Right atrium auricular region (tissue), 2 donors: ENCODE data around the gene PLCL1. TPM values are rescaled to one million over a fixed set of nuclear protein-coding genes. Genes with fewer than 3 reads are reported as not detected.

ENCODE experiments used
- DNase-seq: peaks from one replicate; pipeline ENCODE4 v3.0.0-alpha.2; 2019; ENCODE audit warnings: low spot score
- H3K27ac ChIP-seq, 2 donors: fragments of 200-600 bp; sonication (generic); 1 replicate in 1 of 2; 2 replicates in 1 of 2; pipeline ENCODE4 v1.5.1; 2016 to 2019
- H3K27me3 ChIP-seq, 2 donors: fragments of 200-600 bp; sonication (generic); one replicate each; pipeline versions ENCODE4 v1.5.1 to v1.6.0; 2017 to 2019
- H3K36me3 ChIP-seq: fragments of 200-600 bp; sonication (generic); one replicate; pipeline ENCODE4 v1.5.1; 2016
- H3K4me1 ChIP-seq, 2 donors: fragments of 200-600 bp; sonication (generic); one replicate each; pipeline versions ENCODE4 v1.5.1 to v1.6.0; 2017 to 2019
- H3K4me3 ChIP-seq, 2 donors: fragments of 200-600 bp; sonication (generic); 1 replicate in 1 of 2; 2 replicates in 1 of 2; pipeline ENCODE4 v1.5.1; 2017 to 2019; ENCODE audit warnings: mild to moderate bottlenecking in 1 of 2, moderate library complexity in 1 of 2
- H3K9me3 ChIP-seq, 2 donors: fragments of 200-600 bp; sonication (generic); one replicate each; pipeline ENCODE4 v1.5.1; 2019
- total RNA-seq, 2 donors: library from RNA; depleted of rRNA; stranded (reverse); fragments of >200 nt; gene quantifications; one replicate each; pipeline ENCODE4 v1.1.0, GENCODE V29; 2016
- TF ChIP-seq, protein P1 (sequence below), 2 donors: fragments of 200-600 bp; sonication (generic); IDR thresholded peaks; one replicate each; pipeline ENCODE4 v1.5.1; 2019; ENCODE audit warnings: antibody characterized with exemption in 2 of 2

PLCL1 gene
- total RNA-seq, 2 donors from 2014 or later: 26.8 to 32.0 TPM

DNA sequence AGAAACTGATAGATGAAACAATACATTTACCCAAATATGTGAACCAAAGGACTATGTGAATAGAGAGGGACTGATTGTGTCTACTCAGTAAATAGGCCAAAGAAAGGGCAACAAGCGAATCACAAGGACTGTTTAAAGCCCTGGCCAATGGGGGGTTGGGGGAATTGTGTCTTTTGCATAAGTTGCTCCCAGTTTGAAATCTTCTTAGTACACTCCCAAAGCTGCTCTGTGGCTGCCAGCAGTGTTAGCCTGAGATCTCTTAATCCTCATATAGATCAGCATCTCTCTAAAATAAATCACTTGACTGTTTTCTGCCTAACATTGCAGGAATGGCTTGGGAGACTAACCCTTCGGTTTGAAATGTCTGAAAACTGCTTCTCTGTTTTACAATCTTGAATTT, 236.4 kb downstream of the PLCL1 start:
- H3K9me3 ChIP-seq: no peaks in the 10 kb centered on the region
- DNase-seq: no peak
- H3K4me1 ChIP-seq: no peaks in the 10 kb centered on the region
- no peaks in the 10 kb centered on the region for H3K36me3 ChIP-seq
- H3K27me3 ChIP-seq: no peaks in the 10 kb centered on the region
- no peak overlapping the region for H3K27ac ChIP-seq
- H3K4me3 ChIP-seq: no peak overlapping the region
- TF ChIP-seq, protein P1, sequence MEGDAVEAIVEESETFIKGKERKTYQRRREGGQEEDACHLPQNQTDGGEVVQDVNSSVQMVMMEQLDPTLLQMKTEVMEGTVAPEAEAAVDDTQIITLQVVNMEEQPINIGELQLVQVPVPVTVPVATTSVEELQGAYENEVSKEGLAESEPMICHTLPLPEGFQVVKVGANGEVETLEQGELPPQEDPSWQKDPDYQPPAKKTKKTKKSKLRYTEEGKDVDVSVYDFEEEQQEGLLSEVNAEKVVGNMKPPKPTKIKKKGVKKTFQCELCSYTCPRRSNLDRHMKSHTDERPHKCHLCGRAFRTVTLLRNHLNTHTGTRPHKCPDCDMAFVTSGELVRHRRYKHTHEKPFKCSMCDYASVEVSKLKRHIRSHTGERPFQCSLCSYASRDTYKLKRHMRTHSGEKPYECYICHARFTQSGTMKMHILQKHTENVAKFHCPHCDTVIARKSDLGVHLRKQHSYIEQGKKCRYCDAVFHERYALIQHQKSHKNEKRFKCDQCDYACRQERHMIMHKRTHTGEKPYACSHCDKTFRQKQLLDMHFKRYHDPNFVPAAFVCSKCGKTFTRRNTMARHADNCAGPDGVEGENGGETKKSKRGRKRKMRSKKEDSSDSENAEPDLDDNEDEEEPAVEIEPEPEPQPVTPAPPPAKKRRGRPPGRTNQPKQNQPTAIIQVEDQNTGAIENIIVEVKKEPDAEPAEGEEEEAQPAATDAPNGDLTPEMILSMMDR (IDR thresholded peaks at IDR 0.05): no peak

- TF ChIP-seq, protein P1 (IDR thresholded peaks at IDR 0.05): no peak
- H3K27ac ChIP-seq: no peak overlapping the region
- H3K27me3 ChIP-seq: no peaks in the 10 kb centered on the region
- H3K4me1 ChIP-seq: no peaks in the 10 kb centered on the region
- no peak overlapping the region for H3K4me3 ChIP-seq
- no peak for DNase-seq
- H3K9me3 ChIP-seq: no peaks in the 10 kb centered on the region
- no peaks in the 10 kb centered on the region for H3K36me3 ChIP-seq
Measured at GRCh38 chr2:198042189-198042588, 237.8 kb downstream of the PLCL1 start.

GRCh38 chr2:198044777-198045176, 240.4 kb downstream of the PLCL1 start:
- Histone ChIP-seq H3K27me3 (no peaks in the 10 kb centered on the region), H3K9me3 (no peaks in the 10 kb centered on the region), H3K4me1 (no peaks in the 10 kb centered on the region), H3K27ac (no peak overlapping the region), H3K4me3 (no peak overlapping the region), H3K36me3 (no peaks in the 10 kb centered on the region)
- TF ChIP-seq, protein P1 (IDR thresholded peaks at IDR 0.05): no peak
- no peak for DNase-seq

GRCh38 chr2:198045227-198045626, 240.8 kb downstream of the PLCL1 start:
- H3K4me3 ChIP-seq: no peak overlapping the region
- H3K36me3 ChIP-seq: no peaks in the 10 kb centered on the region
- no peaks in the 10 kb centered on the region for H3K27me3 ChIP-seq

GRCh38 chr2:198052741-198053140, 248.3 kb downstream of the PLCL1 start:
- Histone ChIP-seq H3K27me3 (no peaks in the 10 kb centered on the region), H3K4me1 (peaks cover 0 to 10% of the 10 kb centered on the region in 2 donors), H3K9me3 (no peaks in the 10 kb centered on the region), H3K27ac (no peak overlapping the region), H3K36me3 (no peaks in the 10 kb centered on the region), H3K4me3 (no peak overlapping the region)
- TF ChIP-seq, protein P1 (IDR thresholded peaks at IDR 0.05): no peak
- no peak for DNase-seq

More at GRCh38 chr2:198045227-198045626, 240.8 kb downstream of the PLCL1 start:
- H3K4me1 ChIP-seq: no peaks in the 10 kb centered on the region
- TF ChIP-seq, protein P1 (IDR thresholded peaks at IDR 0.05): no peak
- H3K27ac ChIP-seq: no peak overlapping the region
- no peaks in the 10 kb centered on the region for H3K9me3 ChIP-seq
- no peak for DNase-seq

DNA sequence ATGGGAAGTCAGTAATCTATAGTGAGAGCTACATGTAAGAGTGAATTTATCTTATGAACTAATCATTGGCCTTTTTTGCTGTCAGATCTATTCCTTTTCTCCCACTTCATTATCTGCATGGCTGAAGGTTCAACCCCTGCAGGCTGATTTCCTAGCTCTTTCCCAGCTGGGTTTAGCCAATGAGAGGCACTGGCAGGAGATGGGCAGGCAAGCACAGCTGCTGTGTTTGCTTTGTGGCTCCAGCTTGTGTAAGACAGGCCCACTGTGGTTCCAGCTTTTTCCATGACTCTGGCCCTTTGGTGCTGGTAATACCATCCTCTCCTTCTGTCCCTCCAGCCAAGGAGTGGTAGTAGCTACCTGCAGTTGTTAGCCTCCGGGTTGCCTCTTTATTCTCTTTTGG, 248.8 kb downstream of the PLCL1 start:
- no peaks in the 10 kb centered on the region for H3K27me3 ChIP-seq
- H3K4me3 ChIP-seq: no peak overlapping the region
- peaks cover 0 to 10% of the 10 kb centered on the region in 2 donors for H3K4me1 ChIP-seq
- no peak overlapping the region for H3K27ac ChIP-seq
- H3K9me3 ChIP-seq: no peaks in the 10 kb centered on the region
- TF ChIP-seq, protein P1 (IDR thresholded peaks at IDR 0.05): no peak
- H3K36me3 ChIP-seq: no peaks in the 10 kb centered on the region
- no peak for DNase-seq
